CD8-positive, alpha-beta memory T cell (primary cell): ENCODE results near the gene FADS2. TPM values are rescaled to one million over a fixed set of nuclear protein-coding genes. Genes with fewer than 3 reads are reported as not detected.

Experiments used
- CTCF ChIA-PET: fragments of 350-600 bp; sonication (Branson Sonifier 250); formaldehyde crosslinking; loops from one replicate; lab custom pipeline; 2021; ENCODE audit warnings: antibody characterized with exemption; lab: Charles Lee
- POLR2A ChIA-PET: fragments of 350-600 bp; sonication (Branson Sonifier 250); formaldehyde crosslinking; loops from one replicate; lab custom pipeline; 2021; ENCODE audit warnings: antibody characterized with exemption; lab: Charles Lee
- DNase-seq, 5 donors: peaks; one replicate each; pipeline versions ENCODE4 v3.0.0 to v3.0.0-alpha.2; 2020 to 2022; ENCODE audit warnings: mixed read lengths in 1 of 5
- H3K27ac ChIP-seq: one replicate; pipeline ENCODE4 v1.7.0; 2013; ENCODE audit warnings: low read depth, mild to moderate bottlenecking, low read length, moderate library complexity
- H3K27me3 ChIP-seq: 2 replicates; pipeline ENCODE4 v1.7.0; 2013; ENCODE audit warnings: low read length, mild to moderate bottlenecking; ENCODE audit not compliant: insufficient read depth, poor library complexity, severe bottlenecking
- H3K36me3 ChIP-seq: 2 replicates; pipeline ENCODE4 v1.7.0; 2013; ENCODE audit warnings: mild to moderate bottlenecking, low read length, moderate library complexity; ENCODE audit not compliant: insufficient read depth
- H3K4me1 ChIP-seq: 2 replicates; pipeline ENCODE4 v1.7.0; 2013; ENCODE audit warnings: mild to moderate bottlenecking, low read length, moderate library complexity; ENCODE audit not compliant: insufficient read depth
- H3K4me3 ChIP-seq: 2 replicates; pipeline ENCODE4 v1.7.0; 2013; ENCODE audit warnings: mild to moderate bottlenecking, low read length
- H3K9me3 ChIP-seq: 2 replicates; pipeline ENCODE4 v1.7.0; 2013; ENCODE audit warnings: mild to moderate bottlenecking, low read length
- H3K27ac Mint-ChIP-seq, 8 donors: one replicate each; pipeline ENCODE4 v1.8.0; 2020 to 2021; ENCODE audit warnings: mixed read lengths in 8 of 8, mild to moderate bottlenecking in 6 of 8, inconsistent platforms in 3 of 8, moderate library complexity in 3 of 8
- H3K27me3 Mint-ChIP-seq, 2 donors: one replicate each; pipeline ENCODE4 v1.8.0; 2020 to 2021; ENCODE audit warnings: mixed read lengths in 2 of 2, mild to moderate bottlenecking in 1 of 2, moderate library complexity in 1 of 2
- H3K36me3 Mint-ChIP-seq, 3 donors: one replicate each; pipeline ENCODE4 v1.8.0; 2020 to 2021; ENCODE audit warnings: mixed read lengths in 3 of 3, inconsistent platforms in 1 of 3, mild to moderate bottlenecking in 1 of 3
- H3K4me1 Mint-ChIP-seq, 3 donors: one replicate each; pipeline ENCODE4 v1.8.0; 2020 to 2021; ENCODE audit warnings: mixed read lengths in 3 of 3, inconsistent platforms in 1 of 3, mild to moderate bottlenecking in 1 of 3
- H3K4me3 Mint-ChIP-seq, 7 donors: one replicate each; pipeline ENCODE4 v1.8.0; 2020 to 2021; ENCODE audit warnings: mixed read lengths in 7 of 7, mild to moderate bottlenecking in 6 of 7, moderate library complexity in 4 of 7, inconsistent platforms in 2 of 7
- H3K9me3 Mint-ChIP-seq, 5 donors: one replicate each; pipeline ENCODE4 v1.8.0; 2020 to 2022; ENCODE audit warnings: mixed read lengths in 5 of 5, mild to moderate bottlenecking in 3 of 5, moderate library complexity in 2 of 5, inconsistent platforms in 1 of 5
- polyA plus RNA-seq: library from polyadenylated mRNA; unstranded; fragments of 300-500 nt; fragmentation: Illumina TruSeq; gene quantifications from one replicate; pipeline ENCODE4 v1.2.3, GENCODE V29; 2021
- total RNA-seq, 2 experiments: library from RNA; stranded (reverse); gene quantifications; one replicate each; pipeline ENCODE4 v1.2.3, GENCODE V29; 2021

The FADS2 gene
- total and polyA plus RNA-seq, 3 experiments from 2014 or later = 0.98 to 10.0 (median 7.2) TPM

- H3K9me3 ChIP-seq = no peaks in the 10 kb centered on the region
- no peaks in the 10 kb centered on the region for H3K9me3 Mint-ChIP-seq
- ChIA-PET POLR2A (interaction anchor here (0.6 kb wide), 1 partner anchor 20 kb away, joined by 3 read pairs; no protein-coding TSS in a partner anchor), CTCF (interaction anchor here (1.1 to 3.8 kb wide), 5 partner anchors 12 to 38 kb away, joined by 3 to 31 read pairs (median 8); partner anchors contain the start of gene FEN1)
- H3K4me3 Mint-ChIP-seq = peak within 1 kb of the TSS; percentile 87 to 97 (median 90)
- peak within 1 kb of the TSS; percentile 85 for H3K27ac ChIP-seq
- no peaks in the 10 kb centered on the region for H3K36me3 ChIP-seq
- H3K27me3 ChIP-seq = peaks cover 3% of the 10 kb centered on the region
- peak; percentile 51 to 75 (median 60) for DNase-seq
- peaks cover 29 to 34% of the 10 kb centered on the region in 2 donors for H3K27me3 Mint-ChIP-seq
- H3K27ac Mint-ChIP-seq = peak within 1 kb of the TSS in 6 of 8 donors; percentile 24 to 96 (median 88)
- no peaks in the 10 kb centered on the region for H3K36me3 Mint-ChIP-seq
- H3K4me3 ChIP-seq = peak within 1 kb of the TSS; percentile 82
- H3K4me1 ChIP-seq = peaks cover 10% of the 10 kb centered on the region
- H3K4me1 Mint-ChIP-seq = peaks cover 11 to 25% (median 16%) of the 10 kb centered on the region in 3 donors
Observed at GRCh38 chr11:61816736-61817455, 11.2 kb upstream of the FADS2 start, which contains the start of gene FADS1. Gene FADS1 (minus strand): TSS chr11:61817003. CDS start chr11:61816929, 74 bp downstream.

- peak overlapping the region; percentile 57 for H3K27ac ChIP-seq
- H3K9me3 ChIP-seq = no peaks in the 10 kb centered on the region
- Mint-ChIP-seq H3K4me3 (peak overlapping the region; percentile 67 to 97 (median 79)), H3K9me3 (no peaks in the 10 kb centered on the region), H3K4me1 (peaks cover 11 to 25% (median 16%) of the 10 kb centered on the region in 3 donors), H3K27ac (peak overlapping the region in 3 of 8 donors; percentile 4 to 63 (median 35)), H3K27me3 (peaks cover 29 to 33% of the 10 kb centered on the region in 2 donors), H3K36me3 (no peaks in the 10 kb centered on the region)
- peaks cover 10% of the 10 kb centered on the region for H3K4me1 ChIP-seq
- CTCF ChIA-PET = interaction anchor here (0.7 to 3.8 kb wide), 7 partner anchors 12 to 131 kb away, joined by 3 to 31 read pairs (median 4); no protein-coding TSS in a partner anchor
- no peak overlapping the region for H3K4me3 ChIP-seq
- no peak for DNase-seq
- H3K27me3 ChIP-seq = peaks cover 3% of the 10 kb centered on the region
- POLR2A ChIA-PET = no interaction called here
- H3K36me3 ChIP-seq = no peaks in the 10 kb centered on the region
Observed at GRCh38 chr11:61817471-61818202, 10.5 kb upstream of the FADS2 start.

- Mint-ChIP-seq H3K36me3 (no peaks in the 10 kb centered on the region), H3K27me3 (peaks cover 20 to 26% of the 10 kb centered on the region in 2 donors), H3K27ac (no peak overlapping the region), H3K9me3 (no peaks in the 10 kb centered on the region), H3K4me1 (peaks cover 7 to 19% (median 10%) of the 10 kb centered on the region in 3 donors), H3K4me3 (no peak overlapping the region)
- no peak overlapping the region for H3K4me3 ChIP-seq
- ChIA-PET CTCF (no interaction called here), POLR2A (no interaction called here)
- DNase-seq = no peak
- no peak overlapping the region for H3K27ac ChIP-seq
- H3K27me3 ChIP-seq = peaks cover 3% of the 10 kb centered on the region
- H3K4me1 ChIP-seq = peaks cover 5% of the 10 kb centered on the region
- no peaks in the 10 kb centered on the region for H3K9me3 ChIP-seq
- H3K36me3 ChIP-seq = no peaks in the 10 kb centered on the region
Observed at GRCh38 chr11:61820174-61820573, 7.9 kb upstream of the FADS2 start.

- no peak for DNase-seq
- Mint-ChIP-seq H3K27ac (peak overlapping the region in 3 of 8 donors; percentile 56 to 90 (median 86)), H3K9me3 (no peaks in the 10 kb centered on the region), H3K4me1 (peaks cover 7 to 42% (median 26%) of the 10 kb centered on the region in 3 donors), H3K4me3 (peak overlapping the region; percentile 70 to 92 (median 81)), H3K27me3 (peaks cover 34 to 55% of the 10 kb centered on the region in 2 donors), H3K36me3 (no peaks in the 10 kb centered on the region)
- H3K9me3 ChIP-seq = no peaks in the 10 kb centered on the region
- H3K27ac ChIP-seq = no peak overlapping the region
- H3K4me1 ChIP-seq = peaks cover 11% of the 10 kb centered on the region
- no peaks in the 10 kb centered on the region for H3K27me3 ChIP-seq
- H3K36me3 ChIP-seq = no peaks in the 10 kb centered on the region
- ChIA-PET POLR2A (no interaction called here), CTCF (interaction anchor here (1.0 kb wide), 1 partner anchor 12 kb away, joined by 3 read pairs; no protein-coding TSS in a partner anchor)
- H3K4me3 ChIP-seq = peak overlapping the region; percentile 28
Observed at GRCh38 chr11:61826930-61827570, 1.1 kb upstream of the FADS2 start.

- Histone ChIP-seq H3K9me3 (no peaks in the 10 kb centered on the region), H3K4me3 (peak overlapping the region; percentile 64), H3K4me1 (peaks cover 12% of the 10 kb centered on the region), H3K36me3 (no peaks in the 10 kb centered on the region), H3K27me3 (no peaks in the 10 kb centered on the region), H3K27ac (no peak overlapping the region)
- H3K36me3 Mint-ChIP-seq = no peaks in the 10 kb centered on the region
- peak overlapping the region in 2 of 8 donors; percentile 58 to 90 for H3K27ac Mint-ChIP-seq
- DNase-seq = peak in 1 of 5 donors; percentile 16
- H3K4me1 Mint-ChIP-seq = peaks cover 7 to 52% (median 27%) of the 10 kb centered on the region in 3 donors
- CTCF ChIA-PET = interaction anchor here (1.1 kb wide), 2 partner anchors 26 to 31 kb away, joined by 3 to 4 read pairs; no protein-coding TSS in a partner anchor
- H3K4me3 Mint-ChIP-seq = peak overlapping the region; percentile 70 to 92 (median 85)
- H3K27me3 Mint-ChIP-seq = peaks cover 33 to 55% of the 10 kb centered on the region in 2 donors
- no peaks in the 10 kb centered on the region for H3K9me3 Mint-ChIP-seq
- POLR2A ChIA-PET = no interaction called here
Observed at GRCh38 chr11:61828379-61828628, 204 bp downstream of the FADS2 start.

GRCh38 chr11:61828629-61829407 lies 718 bp downstream of the FADS2 start:
- Histone ChIP-seq H3K27me3 (no peaks in the 10 kb centered on the region), H3K36me3 (no peaks in the 10 kb centered on the region), H3K27ac (no peak overlapping the region), H3K9me3 (no peaks in the 10 kb centered on the region), H3K4me1 (peaks cover 17% of the 10 kb centered on the region), H3K4me3 (peak overlapping the region; percentile 64)
- H3K36me3 Mint-ChIP-seq = no peaks in the 10 kb centered on the region
- ChIA-PET CTCF (interaction anchor here (0.9 to 1.6 kb wide), 4 partner anchors 13 to 32 kb away, joined by 3 to 8 read pairs (median 4); partner anchors contain the start of gene FADS1), POLR2A (no interaction called here)
- no peaks in the 10 kb centered on the region for H3K9me3 Mint-ChIP-seq
- DNase-seq = peak in 1 of 5 donors; percentile 30
- peak overlapping the region in 2 of 8 donors; percentile 58 to 90 for H3K27ac Mint-ChIP-seq
- peak overlapping the region; percentile 70 to 92 (median 85) for H3K4me3 Mint-ChIP-seq
- H3K4me1 Mint-ChIP-seq = peaks cover 10 to 57% (median 32%) of the 10 kb centered on the region in 3 donors
- peaks cover 33 to 58% of the 10 kb centered on the region in 2 donors for H3K27me3 Mint-ChIP-seq

- Histone ChIP-seq H3K27ac (no peak overlapping the region), H3K9me3 (no peaks in the 10 kb centered on the region), H3K36me3 (no peaks in the 10 kb centered on the region), H3K4me1 (peaks cover 27% of the 10 kb centered on the region), H3K4me3 (no peak overlapping the region), H3K27me3 (no peaks in the 10 kb centered on the region)
- Mint-ChIP-seq H3K27ac (peak overlapping the region in 2 of 8 donors; percentile 80 to 88), H3K4me1 (peaks cover 19 to 66% (median 42%) of the 10 kb centered on the region in 3 donors), H3K27me3 (peaks cover 33 to 54% of the 10 kb centered on the region in 2 donors), H3K4me3 (peak overlapping the region in 6 of 7 donors; percentile 38 to 92 (median 80)), H3K9me3 (no peaks in the 10 kb centered on the region), H3K36me3 (no peaks in the 10 kb centered on the region)
- POLR2A ChIA-PET = no interaction called here
- CTCF ChIA-PET = interaction anchor here (1.6 kb wide), 1 partner anchor 14 kb away, joined by 8 read pairs; the partner anchor contains the start of gene FADS1
- DNase-seq = no peak
Observed at GRCh38 chr11:61829806-61830205, 1.7 kb downstream of the FADS2 start.
